HEK293 (cell line): ENCODE results near the gene ANGPT4.

Experiments used
- CTCF ChIA-PET: fragments of 350-600 bp; formaldehyde crosslinking; extraction: SDS; loops from one replicate; lab custom pipeline; 2021; ENCODE audit warnings: antibody characterized with exemption; lab: Yijun Ruan, JAX
- POLR2A ChIA-PET: fragments of 300-600 bp; formaldehyde crosslinking; extraction: SDS; loops from one replicate; lab custom pipeline; 2020; ENCODE audit warnings: antibody characterized with exemption, inconsistent platforms; lab: Yijun Ruan, JAX
- H3K27ac ChIP-seq: fragments of 200-500 bp; sonication (Bioruptor generic); 2 replicates; pipeline ENCODE4 v1.5.1; 2014; ENCODE audit warnings: low read depth, low read length, control low read depth, inconsistent platforms; ENCODE audit errors: extremely low read depth
- H3K36me3 ChIP-seq, 2 experiments: fragments of 200-500 bp in 1 of 2; sonication (Bioruptor generic) in 1 of 2; 1 replicate in 1 of 2; 2 replicates in 1 of 2; pipeline ENCODE4 v1.5.1; 2014 to 2017; ENCODE audit warnings: inconsistent platforms in 2 of 2, low read length in 2 of 2; ENCODE audit not compliant: control insufficient read depth in 2 of 2, insufficient read depth in 1 of 2
- H3K4me1 ChIP-seq: fragments of 200-500 bp; sonication (Bioruptor generic); 2 replicates; pipeline ENCODE4 v1.5.1; 2014; ENCODE audit warnings: mild to moderate bottlenecking, low read length, inconsistent platforms; ENCODE audit not compliant: control insufficient read depth, insufficient read depth
- H3K4me3 ChIP-seq: 2 replicates; pipeline ENCODE4 v1.5.1; 2011; ENCODE audit warnings: low read depth, mild to moderate bottlenecking, control low read depth, low read length, moderate library complexity
- H3K9me3 ChIP-seq: fragments of 200-500 bp; sonication (Bioruptor generic); 2 replicates; pipeline ENCODE4 v1.5.1; 2014; ENCODE audit warnings: low read depth, low read length, inconsistent platforms; ENCODE audit not compliant: control insufficient read depth, insufficient read depth
- BCL11B ChIP-seq: fragments of 450-650 bp; formaldehyde crosslinking; IDR thresholded peaks from 2 replicates; pipeline ENCODE4 v1.5.1; 2016; ENCODE audit warnings: low read depth, missing biosample characterization, missing genetic modification characterization
- KLF9 ChIP-seq: fragments of 450-650 bp; formaldehyde crosslinking; IDR thresholded peaks from 2 replicates; pipeline ENCODE4 v1.5.1; 2016; ENCODE audit warnings: missing biosample characterization, missing genetic modification characterization, low read depth
- TCF7L2 ChIP-seq: IDR thresholded peaks from 2 replicates; pipeline ENCODE4 v1.6.1; 2011; ENCODE audit warnings: low read depth, mild to moderate bottlenecking, inconsistent platforms, low read length, moderate library complexity, borderline replicate concordance
- ZBTB48 ChIP-seq: fragments of 450-650 bp; formaldehyde crosslinking; IDR thresholded peaks from 2 replicates; pipeline ENCODE4 v1.5.1; 2016; ENCODE audit warnings: missing biosample characterization, missing genetic modification characterization
- ZFP69B ChIP-seq: fragments of 450-650 bp; formaldehyde crosslinking; IDR thresholded peaks from 2 replicates; pipeline ENCODE4 v1.5.1; 2016; ENCODE audit warnings: missing biosample characterization, missing genetic modification characterization
- ZNF132 ChIP-seq: fragments of 450-650 bp; formaldehyde crosslinking; IDR thresholded peaks from 2 replicates; pipeline ENCODE4 v1.5.1; 2017; ENCODE audit warnings: missing biosample characterization, missing genetic modification characterization, borderline replicate concordance
- ZNF140 ChIP-seq: fragments of 450-650 bp; formaldehyde crosslinking; IDR thresholded peaks from 2 replicates; pipeline ENCODE4 v1.5.1; 2016; ENCODE audit warnings: missing biosample characterization, missing genetic modification characterization
- ZNF157 ChIP-seq: fragments of 450-650 bp; formaldehyde crosslinking; IDR thresholded peaks from 2 replicates; pipeline ENCODE4 v1.5.1; 2016; ENCODE audit warnings: missing biosample characterization, missing genetic modification characterization
- ZNF473 ChIP-seq: fragments of 450-650 bp; formaldehyde crosslinking; IDR thresholded peaks from 2 replicates; pipeline ENCODE4 v1.5.1; 2017; ENCODE audit warnings: missing biosample characterization, missing genetic modification characterization
- ZNF521 ChIP-seq: fragments of 450-650 bp; formaldehyde crosslinking; IDR thresholded peaks from 2 replicates; pipeline ENCODE4 v1.5.1; 2017; ENCODE audit warnings: missing biosample characterization, mild to moderate bottlenecking, missing genetic modification characterization
- ZNF548 ChIP-seq: fragments of 450-650 bp; formaldehyde crosslinking; IDR thresholded peaks from 2 replicates; pipeline ENCODE4 v1.5.1; 2016; ENCODE audit warnings: missing biosample characterization, missing genetic modification characterization
- ZNF624 ChIP-seq: fragments of 450-650 bp; formaldehyde crosslinking; IDR thresholded peaks from 2 replicates; pipeline ENCODE4 v1.5.1; 2017; ENCODE audit warnings: missing biosample characterization, missing genetic modification characterization
- ZNF677 ChIP-seq: fragments of 450-650 bp; IDR thresholded peaks from 2 replicates; pipeline ENCODE4 v1.5.0; 2018; ENCODE audit warnings: missing biosample characterization, mild to moderate bottlenecking, missing genetic modification characterization, moderate library complexity
- TF ChIP-seq, protein P1 (sequence below): fragments of 450-650 bp; formaldehyde crosslinking; IDR thresholded peaks from 2 replicates; pipeline ENCODE4 v1.5.1; 2016; ENCODE audit warnings: missing biosample characterization, missing genetic modification characterization
- TF ChIP-seq, protein P2 (sequence below): fragments of 450-650 bp; formaldehyde crosslinking; IDR thresholded peaks from 2 replicates; pipeline ENCODE4 v1.5.1; 2016; ENCODE audit warnings: missing biosample characterization, missing genetic modification characterization
- TF ChIP-seq, protein P3 (sequence below): fragments of 450-650 bp; formaldehyde crosslinking; IDR thresholded peaks from 2 replicates; pipeline ENCODE4 v1.5.0; 2017; ENCODE audit warnings: missing biosample characterization, missing genetic modification characterization, borderline replicate concordance
- TF ChIP-seq, protein P4 (sequence below): fragments of 450-650 bp; formaldehyde crosslinking; IDR thresholded peaks from 2 replicates; pipeline ENCODE4 v1.5.1; 2017; ENCODE audit warnings: missing biosample characterization, missing genetic modification characterization
- TF ChIP-seq, protein P5 (sequence below): fragments of 450-650 bp; formaldehyde crosslinking; IDR thresholded peaks from 2 replicates; pipeline ENCODE4 v1.5.1; 2016; ENCODE audit warnings: missing biosample characterization, missing genetic modification characterization, low read depth

The ANGPT4 gene

DNA sequence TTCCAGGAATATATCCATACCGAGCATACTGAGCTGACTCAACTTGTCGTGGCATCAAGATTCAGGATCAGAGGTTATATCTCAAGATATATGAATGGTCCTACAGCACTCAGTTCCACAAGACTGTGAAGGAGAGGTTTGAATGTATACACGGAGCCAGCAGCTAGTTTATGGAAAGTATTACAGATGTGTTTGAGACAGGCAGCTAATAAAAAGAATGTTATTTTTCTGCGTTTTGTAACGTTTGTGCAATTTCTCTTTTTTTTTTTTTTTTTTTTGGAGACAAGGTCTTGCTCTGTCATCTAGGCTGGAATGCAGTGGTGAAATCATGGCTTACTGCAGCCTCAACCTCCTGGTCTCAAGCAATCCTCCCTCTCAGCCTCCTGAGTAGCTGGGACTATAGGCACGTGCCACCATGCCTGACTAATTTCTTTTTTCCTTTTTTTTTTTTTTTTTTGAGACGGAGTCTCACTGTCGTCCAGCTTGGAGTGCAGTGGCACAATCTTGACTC lies 86.1 kb downstream of the ANGPT4 start (continued):
- no peak for TF ChIP-seq TCF7L2
- no peak for TF ChIP-seq ZNF521 (tag by site-specific recombination)
- TF ChIP-seq ZNF473 (tag by site-specific recombination) = no peak
- TF ChIP-seq, protein P1, sequence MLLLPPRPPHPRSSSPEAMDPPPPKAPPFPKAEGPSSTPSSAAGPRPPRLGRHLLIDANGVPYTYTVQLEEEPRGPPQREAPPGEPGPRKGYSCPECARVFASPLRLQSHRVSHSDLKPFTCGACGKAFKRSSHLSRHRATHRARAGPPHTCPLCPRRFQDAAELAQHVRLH (tag by site-specific recombination) = no peak
- no peak for TF ChIP-seq ZNF677 (tag by site-specific recombination)

DNA sequence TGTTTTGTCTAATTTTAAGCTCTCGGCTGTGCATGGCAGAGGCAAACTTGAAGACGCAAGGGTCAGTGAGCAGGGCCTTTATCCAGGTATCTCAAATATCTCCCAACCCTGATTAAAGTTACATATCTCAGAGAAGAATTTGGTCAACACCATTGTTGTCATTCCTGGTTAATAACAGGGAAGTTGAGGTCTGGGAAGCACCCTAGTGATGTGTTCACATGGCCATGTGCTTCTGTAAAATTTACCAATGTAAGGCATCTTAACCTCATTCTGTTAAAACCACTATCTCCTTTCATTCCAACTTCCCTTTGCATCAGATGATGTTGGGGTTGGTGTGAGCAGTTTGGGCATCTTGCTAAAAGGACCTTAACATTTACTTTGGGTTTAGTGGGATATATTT lies 86.6 kb downstream of the ANGPT4 start:
- POLR2A ChIA-PET = interaction anchor here (0.7 kb wide), 2 partner anchors 208 to 358 kb away, joined by 4 to 8 read pairs; no protein-coding TSS in a partner anchor
- Histone ChIP-seq H3K4me3 (no peak overlapping the region), H3K27ac (no peak overlapping the region), H3K36me3 (no peaks in the 10 kb centered on the region), H3K9me3 (no peaks in the 10 kb centered on the region), H3K4me1 (peaks cover 3% of the 10 kb centered on the region; the same call in 1 of the 2 replicates)
- TF ChIP-seq ZNF157 (tag by site-specific recombination) = no peak
- TF ChIP-seq, protein P2, sequence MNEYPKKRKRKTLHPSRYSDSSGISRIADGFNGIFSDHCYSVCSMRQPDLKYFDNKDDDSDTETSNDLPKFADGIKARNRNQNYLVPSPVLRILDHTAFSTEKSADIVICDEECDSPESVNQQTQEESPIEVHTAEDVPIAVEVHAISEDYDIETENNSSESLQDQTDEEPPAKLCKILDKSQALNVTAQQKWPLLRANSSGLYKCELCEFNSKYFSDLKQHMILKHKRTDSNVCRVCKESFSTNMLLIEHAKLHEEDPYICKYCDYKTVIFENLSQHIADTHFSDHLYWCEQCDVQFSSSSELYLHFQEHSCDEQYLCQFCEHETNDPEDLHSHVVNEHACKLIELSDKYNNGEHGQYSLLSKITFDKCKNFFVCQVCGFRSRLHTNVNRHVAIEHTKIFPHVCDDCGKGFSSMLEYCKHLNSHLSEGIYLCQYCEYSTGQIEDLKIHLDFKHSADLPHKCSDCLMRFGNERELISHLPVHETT (tag by site-specific recombination) = no peak
- TF ChIP-seq KLF9 = no peak
- TF ChIP-seq ZNF624 = no peak
- TF ChIP-seq, protein P3, sequence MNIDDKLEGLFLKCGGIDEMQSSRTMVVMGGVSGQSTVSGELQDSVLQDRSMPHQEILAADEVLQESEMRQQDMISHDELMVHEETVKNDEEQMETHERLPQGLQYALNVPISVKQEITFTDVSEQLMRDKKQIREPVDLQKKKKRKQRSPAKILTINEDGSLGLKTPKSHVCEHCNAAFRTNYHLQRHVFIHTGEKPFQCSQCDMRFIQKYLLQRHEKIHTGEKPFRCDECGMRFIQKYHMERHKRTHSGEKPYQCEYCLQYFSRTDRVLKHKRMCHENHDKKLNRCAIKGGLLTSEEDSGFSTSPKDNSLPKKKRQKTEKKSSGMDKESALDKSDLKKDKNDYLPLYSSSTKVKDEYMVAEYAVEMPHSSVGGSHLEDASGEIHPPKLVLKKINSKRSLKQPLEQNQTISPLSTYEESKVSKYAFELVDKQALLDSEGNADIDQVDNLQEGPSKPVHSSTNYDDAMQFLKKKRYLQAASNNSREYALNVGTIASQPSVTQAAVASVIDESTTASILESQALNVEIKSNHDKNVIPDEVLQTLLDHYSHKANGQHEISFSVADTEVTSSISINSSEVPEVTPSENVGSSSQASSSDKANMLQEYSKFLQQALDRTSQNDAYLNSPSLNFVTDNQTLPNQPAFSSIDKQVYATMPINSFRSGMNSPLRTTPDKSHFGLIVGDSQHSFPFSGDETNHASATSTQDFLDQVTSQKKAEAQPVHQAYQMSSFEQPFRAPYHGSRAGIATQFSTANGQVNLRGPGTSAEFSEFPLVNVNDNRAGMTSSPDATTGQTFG (tag by site-specific recombination) = no peak
- TF ChIP-seq BCL11B = no peak
- no peak for TF ChIP-seq ZFP69B (tag by site-specific recombination)
- TF ChIP-seq ZNF132 (tag by site-specific recombination) = no peak
- TF ChIP-seq, protein P4, sequence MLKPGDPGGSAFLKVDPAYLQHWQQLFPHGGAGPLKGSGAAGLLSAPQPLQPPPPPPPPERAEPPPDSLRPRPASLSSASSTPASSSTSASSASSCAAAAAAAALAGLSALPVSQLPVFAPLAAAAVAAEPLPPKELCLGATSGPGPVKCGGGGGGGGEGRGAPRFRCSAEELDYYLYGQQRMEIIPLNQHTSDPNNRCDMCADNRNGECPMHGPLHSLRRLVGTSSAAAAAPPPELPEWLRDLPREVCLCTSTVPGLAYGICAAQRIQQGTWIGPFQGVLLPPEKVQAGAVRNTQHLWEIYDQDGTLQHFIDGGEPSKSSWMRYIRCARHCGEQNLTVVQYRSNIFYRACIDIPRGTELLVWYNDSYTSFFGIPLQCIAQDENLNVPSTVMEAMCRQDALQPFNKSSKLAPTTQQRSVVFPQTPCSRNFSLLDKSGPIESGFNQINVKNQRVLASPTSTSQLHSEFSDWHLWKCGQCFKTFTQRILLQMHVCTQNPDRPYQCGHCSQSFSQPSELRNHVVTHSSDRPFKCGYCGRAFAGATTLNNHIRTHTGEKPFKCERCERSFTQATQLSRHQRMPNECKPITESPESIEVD = no peak
- TF ChIP-seq, protein P5, sequence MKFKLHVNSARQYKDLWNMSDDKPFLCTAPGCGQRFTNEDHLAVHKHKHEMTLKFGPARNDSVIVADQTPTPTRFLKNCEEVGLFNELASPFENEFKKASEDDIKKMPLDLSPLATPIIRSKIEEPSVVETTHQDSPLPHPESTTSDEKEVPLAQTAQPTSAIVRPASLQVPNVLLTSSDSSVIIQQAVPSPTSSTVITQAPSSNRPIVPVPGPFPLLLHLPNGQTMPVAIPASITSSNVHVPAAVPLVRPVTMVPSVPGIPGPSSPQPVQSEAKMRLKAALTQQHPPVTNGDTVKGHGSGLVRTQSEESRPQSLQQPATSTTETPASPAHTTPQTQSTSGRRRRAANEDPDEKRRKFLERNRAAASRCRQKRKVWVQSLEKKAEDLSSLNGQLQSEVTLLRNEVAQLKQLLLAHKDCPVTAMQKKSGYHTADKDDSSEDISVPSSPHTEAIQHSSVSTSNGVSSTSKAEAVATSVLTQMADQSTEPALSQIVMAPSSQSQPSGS (tag by site-specific recombination) = no peak
- TF ChIP-seq ZNF140 (tag by site-specific recombination) = no peak
- TF ChIP-seq ZNF548 (tag by site-specific recombination) = no peak
- no peak for TF ChIP-seq ZBTB48 (tag by site-specific recombination)
- CTCF ChIA-PET = interaction anchor here (0.7 to 0.9 kb wide), 2 partner anchors 18 to 30 kb away, joined by 3 read pairs; no protein-coding TSS in a partner anchor
